ENCODE measurements around the gene EVX2.

DNA sequence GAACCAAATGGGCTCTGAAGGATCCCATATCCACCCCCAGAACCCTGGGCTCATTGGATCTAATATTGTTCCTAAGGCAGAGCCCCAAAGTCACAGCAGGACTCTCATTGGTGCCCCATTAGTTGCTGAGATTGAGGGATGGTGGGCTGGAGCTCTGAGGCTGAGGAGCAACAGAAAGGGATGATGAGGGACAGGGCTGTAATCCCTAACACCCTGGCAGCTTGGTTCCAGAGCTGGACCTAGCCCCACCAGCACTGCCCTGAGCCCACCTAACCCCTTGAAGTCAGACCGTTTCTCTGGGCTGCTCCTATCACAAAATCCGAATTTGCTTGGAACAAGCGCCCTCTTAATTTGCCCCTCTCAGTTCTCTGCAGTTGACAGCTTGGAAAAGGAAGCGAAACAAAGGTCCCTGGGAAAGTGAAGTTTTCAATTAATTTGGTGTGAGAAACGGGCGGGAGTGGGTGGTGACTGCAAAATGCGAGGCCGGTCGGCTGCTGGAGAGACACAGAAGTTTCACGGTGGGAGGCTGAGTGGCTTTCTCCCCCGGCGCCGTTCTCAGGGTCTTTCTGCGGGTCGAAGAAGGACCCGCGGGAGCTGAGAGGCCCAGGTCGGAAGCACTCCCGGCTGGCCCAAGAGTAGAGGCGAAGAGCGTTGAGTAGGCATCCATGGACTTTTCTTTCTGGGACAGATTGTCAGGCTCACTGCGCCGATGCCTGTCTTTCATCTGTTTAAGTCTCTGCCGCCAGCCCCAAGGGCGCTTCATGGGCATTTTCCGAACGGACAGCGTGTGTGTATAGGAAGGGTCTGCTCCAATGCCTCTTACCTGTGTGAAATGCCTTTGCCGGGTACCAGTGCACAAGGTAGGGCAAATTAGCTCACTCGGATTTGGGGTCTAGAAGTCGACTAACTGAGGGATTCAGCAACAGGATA, 7.8 kb upstream of the EVX2 start:
- TF ChIP-seq, protein P1, sequence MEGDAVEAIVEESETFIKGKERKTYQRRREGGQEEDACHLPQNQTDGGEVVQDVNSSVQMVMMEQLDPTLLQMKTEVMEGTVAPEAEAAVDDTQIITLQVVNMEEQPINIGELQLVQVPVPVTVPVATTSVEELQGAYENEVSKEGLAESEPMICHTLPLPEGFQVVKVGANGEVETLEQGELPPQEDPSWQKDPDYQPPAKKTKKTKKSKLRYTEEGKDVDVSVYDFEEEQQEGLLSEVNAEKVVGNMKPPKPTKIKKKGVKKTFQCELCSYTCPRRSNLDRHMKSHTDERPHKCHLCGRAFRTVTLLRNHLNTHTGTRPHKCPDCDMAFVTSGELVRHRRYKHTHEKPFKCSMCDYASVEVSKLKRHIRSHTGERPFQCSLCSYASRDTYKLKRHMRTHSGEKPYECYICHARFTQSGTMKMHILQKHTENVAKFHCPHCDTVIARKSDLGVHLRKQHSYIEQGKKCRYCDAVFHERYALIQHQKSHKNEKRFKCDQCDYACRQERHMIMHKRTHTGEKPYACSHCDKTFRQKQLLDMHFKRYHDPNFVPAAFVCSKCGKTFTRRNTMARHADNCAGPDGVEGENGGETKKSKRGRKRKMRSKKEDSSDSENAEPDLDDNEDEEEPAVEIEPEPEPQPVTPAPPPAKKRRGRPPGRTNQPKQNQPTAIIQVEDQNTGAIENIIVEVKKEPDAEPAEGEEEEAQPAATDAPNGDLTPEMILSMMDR (IDR thresholded peaks at IDR 0.05) = no peak
- no peak for TF ChIP-seq POLR2AphosphoS5 (IDR thresholded peaks at IDR 0.05)
- TF ChIP-seq POLR2A (IDR thresholded peaks at IDR 0.05) = no peak
- TF ChIP-seq EP300 (IDR thresholded peaks at IDR 0.05) = no peak
